Right ventricle myocardium inferior (tissue), 1 donor: ENCODE data around the gene HESX1. TPM values are rescaled to one million over a fixed set of nuclear protein-coding genes. Genes with fewer than 3 reads are reported as not detected.

ENCODE experiments used
- ATAC-seq: fragments of 200-7000 bp; cut with Tn5 transposase; one replicate; pipeline ENCODE4 v1.9.1; 2020; ENCODE audit warnings: mild to moderate bottlenecking, moderate library complexity
- DNase-seq: peaks from one replicate; pipeline ENCODE4 v3.0.0; 2021; ENCODE audit errors: missing footprints
- intact Hi-C: fragments of 100-400 bp; cut with DNase I; formaldehyde crosslinking; loops from one replicate; pipeline ENCODE4 v1.11.0; 2022
- total RNA-seq: library from RNA; stranded (reverse); fragmentation: NEBNext Ultra II Directional; extraction: Animal tissue kit (Norgen Biotek cat#: 25700); gene quantifications from one replicate; pipeline ENCODE4 v1.2.1, GENCODE V29; 2021
- donor health status: DM: no; HTN: yes; CAD: no; lungs with severe emphysema.

HESX1 gene
- total RNA-seq, 1 donor from 2014 or later = not detected

DNA sequence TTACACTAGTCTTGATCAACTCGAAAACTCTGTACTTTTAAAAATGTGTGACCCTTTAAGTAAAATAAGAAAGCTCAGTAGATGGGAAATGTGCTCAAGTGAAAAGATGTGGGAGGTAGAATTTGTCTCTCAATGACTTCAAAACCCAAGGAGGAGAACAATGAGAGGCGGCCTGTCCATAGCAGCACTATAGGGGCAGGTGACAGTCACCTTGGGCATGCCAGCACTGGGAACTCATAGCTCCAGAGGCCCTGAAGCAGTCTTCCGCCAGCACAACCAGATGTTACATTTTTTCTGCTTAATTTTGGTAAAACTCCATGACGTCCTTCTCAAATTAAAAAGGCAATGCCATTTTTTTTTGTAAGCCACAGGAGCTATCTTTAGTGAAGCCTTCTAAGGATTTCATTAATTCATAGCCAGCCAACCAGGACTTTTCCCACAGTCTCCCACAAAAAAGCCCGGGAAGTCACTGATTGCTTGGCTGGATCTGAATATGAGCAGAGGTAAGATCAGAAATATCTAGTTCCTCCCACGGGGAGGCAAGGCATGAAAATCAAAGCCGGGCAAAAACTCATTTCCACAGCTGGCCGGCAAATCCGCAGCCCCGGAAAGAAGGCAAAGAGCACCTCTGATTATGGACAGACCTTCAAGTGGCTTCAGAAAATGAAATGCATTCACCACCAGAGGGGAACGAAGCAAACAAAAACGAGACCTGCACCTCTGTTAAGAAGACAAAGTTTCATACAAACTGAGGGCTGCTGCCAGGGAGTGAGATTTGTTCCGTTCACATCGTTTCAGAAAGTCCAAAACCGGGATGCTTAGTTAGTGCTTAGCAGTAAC, 45.1 kb downstream of the HESX1 start:
- intact Hi-C loops = loop anchor here (10.0 kb wide), 1 partner anchor 470 kb away; the partner anchor contains the start of gene TASOR
- ATAC-seq = no peak
- no peak for DNase-seq

DNA sequence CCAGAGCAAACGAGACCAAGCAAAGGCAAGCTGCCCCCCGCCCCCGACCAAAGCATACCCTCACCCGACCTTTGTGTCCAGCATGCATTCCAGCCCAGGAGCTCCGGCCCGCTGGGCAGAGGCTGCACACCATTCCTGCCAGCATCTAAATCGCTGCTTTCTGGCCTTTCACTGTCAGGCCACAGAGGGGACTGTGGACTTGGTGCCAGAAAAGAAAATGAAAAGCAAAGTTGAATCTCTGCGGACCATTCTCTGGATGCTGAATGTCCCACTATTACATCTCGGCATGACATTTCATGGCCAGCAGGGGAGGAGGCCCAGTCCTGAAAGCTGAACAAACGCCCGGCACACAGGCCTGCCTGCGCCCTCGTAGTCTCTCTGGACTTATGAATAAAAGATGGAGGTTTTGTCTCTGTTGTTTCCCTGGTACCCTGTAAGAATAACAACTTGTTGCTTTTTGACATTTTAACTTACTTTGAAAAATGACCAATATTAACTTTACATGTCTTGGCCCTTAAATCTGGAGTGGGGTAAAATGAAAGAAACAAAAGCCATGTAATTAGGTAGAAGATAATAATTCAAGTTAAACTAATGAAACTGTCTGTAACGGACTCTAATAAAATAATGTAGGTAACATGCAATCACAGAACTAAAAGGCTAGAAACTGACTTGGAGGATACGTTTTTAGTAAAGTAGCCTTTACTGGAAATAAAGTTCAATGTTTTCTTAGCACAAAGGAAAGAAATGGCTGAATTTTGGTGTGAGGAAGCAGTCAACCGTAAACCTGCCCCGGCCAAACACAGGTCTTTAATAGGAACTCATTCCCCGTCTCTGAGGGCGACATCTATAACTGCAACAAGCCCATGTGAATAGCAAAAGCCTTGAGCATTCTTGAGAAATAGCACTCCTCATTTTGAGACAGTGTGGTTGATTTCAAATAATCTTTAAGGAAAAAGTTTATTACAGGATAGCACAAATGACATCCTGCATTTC, 47.3 kb downstream of the HESX1 start:
- intact Hi-C loops = loop anchor here (10.0 kb wide), 1 partner anchor 468 kb away; the partner anchor contains the start of gene TASOR
- ATAC-seq (peak; percentile 78), DNase-seq (no peak)

GRCh38 chr3:57151749-57152148, 48.0 kb downstream of the HESX1 start:
- no peak for DNase-seq
- intact Hi-C loops = loop anchor here (10.0 kb wide), 1 partner anchor 467 kb away; the partner anchor contains the start of gene TASOR
- peak; percentile 33 for ATAC-seq

GRCh38 chr3:57151021-57151449, 48.7 kb downstream of the HESX1 start:
- DNase-seq (no peak), ATAC-seq (no peak)
- intact Hi-C loops = loop anchor here (10.0 kb wide), 1 partner anchor 466 kb away; the partner anchor contains the start of gene TASOR

DNA sequence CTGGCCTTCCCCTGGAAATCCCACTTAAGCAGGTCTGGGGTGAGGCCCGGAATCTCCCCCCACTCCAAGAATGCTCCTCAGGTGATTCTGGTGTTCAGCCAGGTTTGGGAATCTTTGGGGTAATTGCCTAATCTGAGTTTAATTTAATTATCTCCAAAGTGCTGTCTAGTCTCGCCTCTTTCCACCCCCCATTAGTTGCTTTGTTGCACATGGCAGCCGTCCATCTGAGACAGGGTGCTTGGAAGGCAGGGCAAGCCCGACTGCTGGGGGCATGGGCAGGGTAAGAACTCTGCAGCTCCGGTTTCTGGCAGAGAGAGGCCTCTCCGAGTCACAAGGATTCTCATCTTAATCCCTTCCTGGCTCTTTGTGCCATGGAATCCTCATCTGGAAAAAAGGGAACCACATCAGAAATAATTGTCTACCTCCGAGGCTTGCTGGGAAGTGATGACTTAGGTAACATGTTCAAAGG, 49.6 kb downstream of the HESX1 start:
- DNase-seq (no peak), ATAC-seq (no peak)
- intact Hi-C loops = loop anchor here (10.0 kb wide), 1 partner anchor 465 kb away; the partner anchor contains the start of gene TASOR

Other genes with a start within 250 kb of the HESX1 start
- gene SPATA12, start 139.3 kb downstream of the HESX1 start, total RNA-seq = not detected
- gene IL17RD, start 34.6 kb downstream of the HESX1 start, total RNA-seq = 6.7 TPM
- 43.6 TPM for gene APPL1, start 27.8 kb upstream of the HESX1 start, total RNA-seq
- 9.0 TPM for gene ASB14, start 92.7 kb upstream of the HESX1 start, total RNA-seq